KOPT-K1 (cell line): Measurements from ENCODE around the gene SVIP.

ENCODE experiments used
- H3K27ac ChIP-seq: fragments of 200-600 bp; sonication (generic); 2 replicates; pipeline ENCODE4 v1.5.1; 2016; ENCODE audit warnings: antibody characterized with exemption, mild to moderate bottlenecking, low read depth, low read length; ENCODE audit not compliant: poor library complexity, severe bottlenecking
- H3K36me3 ChIP-seq: fragments of 200-600 bp; sonication (generic); 2 replicates; pipeline ENCODE4 v1.5.1; 2017; ENCODE audit warnings: antibody characterized with exemption, mild to moderate bottlenecking, low read length, moderate library complexity; ENCODE audit not compliant: insufficient read depth
- H3K9me3 ChIP-seq: fragments of 200-600 bp; sonication (generic); 2 replicates; pipeline ENCODE4 v1.5.1; 2017; ENCODE audit warnings: antibody characterized with exemption, low read length, mild to moderate bottlenecking; ENCODE audit not compliant: insufficient read depth, poor library complexity, severe bottlenecking

SVIP gene

GRCh38 chr11:22807855-22808570, 21.6 kb downstream of the SVIP start:
- Histone ChIP-seq H3K27ac (no peak overlapping the region), H3K36me3 (no peaks in the 10 kb centered on the region), H3K9me3 (peaks cover 5% of the 10 kb centered on the region)

GRCh38 chr11:22807391-22807790, 22.2 kb downstream of the SVIP start:
- Histone ChIP-seq H3K36me3 (no peaks in the 10 kb centered on the region), H3K9me3 (peaks cover 5% of the 10 kb centered on the region), H3K27ac (no peak overlapping the region)

GRCh38 chr11:22802861-22803260, 26.7 kb downstream of the SVIP start:
- H3K9me3 ChIP-seq: no peaks in the 10 kb centered on the region
- H3K27ac ChIP-seq: no peak overlapping the region
- H3K36me3 ChIP-seq: no peaks in the 10 kb centered on the region

GRCh38 chr11:22800482-22800881, 29.1 kb downstream of the SVIP start:
- no peaks in the 10 kb centered on the region for H3K36me3 ChIP-seq
- no peak overlapping the region for H3K27ac ChIP-seq
- H3K9me3 ChIP-seq: no peaks in the 10 kb centered on the region

- Histone ChIP-seq H3K9me3 (no peaks in the 10 kb centered on the region), H3K36me3 (no peaks in the 10 kb centered on the region), H3K27ac (no peak overlapping the region)
Measured at GRCh38 chr11:22798901-22799300, 30.7 kb downstream of the SVIP start.

GRCh38 chr11:22797047-22797446, 32.6 kb downstream of the SVIP start:
- no peaks in the 10 kb centered on the region for H3K9me3 ChIP-seq
- H3K27ac ChIP-seq: no peak overlapping the region
- H3K36me3 ChIP-seq: no peaks in the 10 kb centered on the region

GRCh38 chr11:22795914-22796313, 33.7 kb downstream of the SVIP start:
- Histone ChIP-seq H3K27ac (no peak overlapping the region), H3K36me3 (no peaks in the 10 kb centered on the region), H3K9me3 (no peaks in the 10 kb centered on the region)

GRCh38 chr11:22792497-22792896, 37.1 kb downstream of the SVIP start:
- H3K36me3 ChIP-seq: no peaks in the 10 kb centered on the region
- H3K9me3 ChIP-seq: no peaks in the 10 kb centered on the region
- no peak overlapping the region for H3K27ac ChIP-seq

GRCh38 chr11:22787551-22788162, 41.9 kb downstream of the SVIP start:
- H3K9me3 ChIP-seq: no peaks in the 10 kb centered on the region
- no peaks in the 10 kb centered on the region for H3K36me3 ChIP-seq
- H3K27ac ChIP-seq: no peak overlapping the region

GRCh38 chr11:22787055-22787454, 42.5 kb downstream of the SVIP start:
- Histone ChIP-seq H3K27ac (no peak overlapping the region), H3K9me3 (no peaks in the 10 kb centered on the region), H3K36me3 (no peaks in the 10 kb centered on the region)

- H3K27ac ChIP-seq: no peak overlapping the region
- H3K36me3 ChIP-seq: no peaks in the 10 kb centered on the region
- no peaks in the 10 kb centered on the region for H3K9me3 ChIP-seq
Measured at GRCh38 chr11:22786475-22786874, 43.1 kb downstream of the SVIP start.

- Histone ChIP-seq H3K27ac (no peak overlapping the region), H3K36me3 (no peaks in the 10 kb centered on the region), H3K9me3 (no peaks in the 10 kb centered on the region)
Measured at GRCh38 chr11:22785251-22785650, 44.4 kb downstream of the SVIP start.

GRCh38 chr11:22780952-22781593, 48.5 kb downstream of the SVIP start:
- Histone ChIP-seq H3K36me3 (no peaks in the 10 kb centered on the region), H3K27ac (no peak overlapping the region), H3K9me3 (no peaks in the 10 kb centered on the region)

- Histone ChIP-seq H3K27ac (no peak overlapping the region), H3K9me3 (no peaks in the 10 kb centered on the region), H3K36me3 (no peaks in the 10 kb centered on the region)
Measured at GRCh38 chr11:22779850-22780249, 49.8 kb downstream of the SVIP start.

GRCh38 chr11:22778642-22779041, 51.0 kb downstream of the SVIP start:
- no peaks in the 10 kb centered on the region for H3K36me3 ChIP-seq
- no peak overlapping the region for H3K27ac ChIP-seq
- H3K9me3 ChIP-seq: no peaks in the 10 kb centered on the region

GRCh38 chr11:22775248-22775647, 54.4 kb downstream of the SVIP start:
- Histone ChIP-seq H3K36me3 (no peaks in the 10 kb centered on the region), H3K9me3 (no peaks in the 10 kb centered on the region), H3K27ac (no peak overlapping the region)
